C4-2B (cell line): Measurements from ENCODE around the gene ATPAF2.

ENCODE experiments used
- H3K27ac ChIP-seq: fragments of 450-650 bp; 2 replicates; pipeline ENCODE4 v1.5.1; 2017
- CTCF ChIP-seq: fragments of 450-650 bp; conservative IDR thresholded peaks from 2 replicates; pipeline ENCODE4 v1.5.1; 2017; ENCODE audit warnings: mild to moderate bottlenecking
- ZFX ChIP-seq: fragments of 450-650 bp; IDR thresholded peaks from 2 replicates; pipeline ENCODE4 v1.6.1; 2017

ATPAF2 gene

GRCh38 chr17:18038861-18039534 is at the start of gene ATPAF2, which contains the start of gene GID4:
Gene ATPAF2 (minus strand): TSS chr17:18039168. CDS start chr17:18039013, 155 bp downstream.
Gene GID4 (plus strand): TSS chr17:18039408. CDS start chr17:18039465, 57 bp downstream.
- TF ChIP-seq CTCF (peak; percentile 14; the same call in 1 of the 2 replicates), ZFX (peak; percentile 39; the same call in 1 of the 2 replicates)
- H3K27ac ChIP-seq, result peak within 1 kb of the TSS; percentile 75

DNA sequence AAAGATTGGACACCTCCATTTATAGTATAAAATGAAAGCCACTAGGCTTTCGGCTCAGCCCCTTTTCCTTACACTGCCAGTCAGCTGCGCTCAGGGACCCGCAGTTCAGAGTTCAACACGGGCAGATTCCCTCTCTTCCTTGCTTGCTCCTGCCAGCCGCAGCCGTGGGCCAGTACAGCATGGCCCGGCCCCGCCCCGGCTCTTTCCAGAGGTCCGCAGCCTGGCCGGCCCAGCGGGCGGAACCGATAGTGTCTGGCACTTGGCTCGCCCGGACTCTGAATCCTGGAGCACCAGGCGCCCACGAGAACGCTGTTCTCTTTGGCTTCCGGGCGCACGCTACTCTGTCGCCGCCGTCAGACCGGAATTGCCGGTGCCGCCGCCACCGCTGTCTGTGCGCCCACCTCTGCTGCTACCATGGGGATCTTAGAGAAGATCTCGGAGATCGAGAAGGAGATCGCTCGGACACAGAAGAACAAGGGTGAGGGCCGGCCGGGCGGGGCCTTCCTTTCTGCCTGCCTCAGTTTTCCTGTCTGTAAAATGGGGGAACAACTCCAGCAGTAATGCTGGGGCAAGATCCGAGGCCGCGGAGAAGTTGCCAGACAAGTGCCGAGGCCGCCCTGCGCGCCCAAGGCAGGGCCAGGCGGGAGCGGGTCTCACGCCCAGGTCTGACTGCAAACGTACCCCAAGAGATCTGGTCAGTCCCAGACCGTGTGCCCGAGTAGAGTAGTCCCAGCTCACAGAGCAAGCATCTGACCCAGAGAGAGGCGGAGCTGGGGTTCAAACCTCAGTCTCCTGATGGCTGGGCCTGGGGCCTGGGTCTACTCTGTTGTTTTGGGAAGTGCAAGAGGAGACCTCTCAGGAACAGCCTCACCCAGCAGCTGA is 48.9 kb upstream of the ATPAF2 start, which contains the start of gene DRG2:
TSS of gene DRG2 (plus strand) at position 339 of the 882 bp plus-strand sequence. CDS start at position 415, 76 bp downstream.
- peak within 1 kb of the TSS; percentile 91 for H3K27ac ChIP-seq
- TF ChIP-seq ZFX, result peak; percentile 73; the same call in 1 of the 2 replicates
- no peak for TF ChIP-seq CTCF

GRCh38 chr17:18084256-18084655 is 45.3 kb upstream of the ATPAF2 start:
- H3K27ac ChIP-seq, result no peak overlapping the region
- no peak for TF ChIP-seq ZFX

GRCh38 chr17:18079543-18079942 is 40.6 kb upstream of the ATPAF2 start:
- TF ChIP-seq CTCF, result no peak
- TF ChIP-seq ZFX, result no peak
- H3K27ac ChIP-seq, result no peak overlapping the region

DNA sequence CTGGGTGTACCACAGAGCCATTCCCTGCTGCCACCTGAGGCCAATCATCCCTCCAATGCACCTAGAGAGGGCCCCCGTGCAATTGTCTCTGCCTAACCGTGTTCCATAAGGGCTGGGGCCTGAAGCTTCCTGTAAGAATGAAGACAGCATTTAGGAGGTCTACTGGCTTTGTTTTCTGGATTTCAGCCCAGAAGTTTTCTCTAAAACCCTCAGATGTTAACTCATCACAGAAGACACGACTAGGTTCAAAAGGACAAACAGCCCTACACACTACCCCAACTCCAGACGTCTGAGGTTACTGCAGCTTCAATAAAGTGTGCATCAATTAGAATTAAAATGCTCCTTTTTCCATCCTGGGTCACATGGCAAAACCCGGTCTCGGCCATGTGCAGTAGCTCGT is 38.0 kb upstream of the ATPAF2 start:
- TF ChIP-seq CTCF, result no peak
- TF ChIP-seq ZFX, result no peak
- H3K27ac ChIP-seq, result no peak overlapping the region

GRCh38 chr17:18074566-18075272 is 35.8 kb upstream of the ATPAF2 start:
- H3K27ac ChIP-seq, result no peak overlapping the region
- TF ChIP-seq CTCF (no peak), ZFX (no peak)

- no peak for TF ChIP-seq ZFX
- TF ChIP-seq CTCF, result no peak
- no peak overlapping the region for H3K27ac ChIP-seq
Observed at GRCh38 chr17:18071751-18072150, 32.8 kb upstream of the ATPAF2 start.
